Mesothelial cell of epicardium (in vitro differentiated cells): ENCODE measurements around the gene TCHH. TPM values are rescaled to one million over a fixed set of nuclear protein-coding genes. Genes with fewer than 3 reads are reported as not detected.

Source experiments
- DNase-seq, 2 experiments: peaks; one replicate each; pipeline ENCODE4 v3.0.0; 2021; ENCODE audit warnings: low spot score in 2 of 2; ENCODE audit not compliant: unreplicated experiment in 2 of 2
- H3K27ac Mint-ChIP-seq: 2 replicates; pipeline ENCODE4 v1.8.0; 2021; ENCODE audit warnings: mixed read lengths
- H3K27me3 Mint-ChIP-seq: 2 replicates; pipeline ENCODE4 v1.8.0; 2021; ENCODE audit warnings: low read depth, mixed read lengths
- H3K36me3 Mint-ChIP-seq: 2 replicates; pipeline ENCODE4 v1.8.0; 2021; ENCODE audit warnings: mixed read lengths
- H3K4me1 Mint-ChIP-seq: 2 replicates; pipeline ENCODE4 v1.8.0; 2021; ENCODE audit warnings: mixed read lengths
- H3K4me3 Mint-ChIP-seq: 2 replicates; pipeline ENCODE4 v1.8.0; 2021; ENCODE audit warnings: mild to moderate bottlenecking, moderate library complexity, mixed read lengths
- H3K9me3 Mint-ChIP-seq: 2 replicates; pipeline ENCODE4 v1.8.0; 2021; ENCODE audit warnings: mixed read lengths
- CTCF ChIP-seq: fragments of 200-600 bp; sonication (generic); IDR thresholded peaks from one replicate; pipeline ENCODE4 v1.5.0; 2021; ENCODE audit warnings: antibody characterized with exemption; ENCODE audit not compliant: unreplicated experiment
- total RNA-seq: library from RNA; stranded (reverse); gene quantifications from 3 replicates; pipeline ENCODE4 v1.2.1, GENCODE V29; 2021

TCHH gene
- not detected in 3 replicates for total RNA-seq

- Mint-ChIP-seq H3K27ac (no peak within 1 kb of the TSS), H3K36me3 (no peaks in the 10 kb centered on the region), H3K4me1 (no peaks in the 10 kb centered on the region), H3K9me3 (peaks cover 30% of the 10 kb centered on the region), H3K4me3 (no peak within 1 kb of the TSS), H3K27me3 (peaks cover 4% of the 10 kb centered on the region)
- no peak for DNase-seq
- TF ChIP-seq CTCF, result no peak
Measured at GRCh38 chr1:152115344-152115743, at the start of gene TCHH. TSS of gene TCHH (minus strand) at chr1:152115444. CDS start at chr1:152114080, 1,364 bp downstream.

GRCh38 chr1:152164517-152165136, 49.4 kb upstream of the TCHH start:
- no peaks in the 10 kb centered on the region for H3K36me3 Mint-ChIP-seq
- no peaks in the 10 kb centered on the region for H3K4me1 Mint-ChIP-seq
- H3K4me3 Mint-ChIP-seq, result no peak overlapping the region
- peaks cover 79% of the 10 kb centered on the region for H3K9me3 Mint-ChIP-seq
- TF ChIP-seq CTCF, result no peak
- H3K27ac Mint-ChIP-seq, result no peak overlapping the region
- DNase-seq, result no peak
- no peaks in the 10 kb centered on the region for H3K27me3 Mint-ChIP-seq

- Mint-ChIP-seq H3K9me3 (peaks cover 82% of the 10 kb centered on the region), H3K4me1 (no peaks in the 10 kb centered on the region), H3K27ac (no peak overlapping the region), H3K27me3 (no peaks in the 10 kb centered on the region), H3K36me3 (no peaks in the 10 kb centered on the region), H3K4me3 (no peak overlapping the region)
- no peak for DNase-seq
- TF ChIP-seq CTCF, result no peak
Measured at GRCh38 chr1:152162792-152163463, 47.7 kb upstream of the TCHH start.

- no peak for TF ChIP-seq CTCF
- DNase-seq, result no peak
- Mint-ChIP-seq H3K27me3 (no peaks in the 10 kb centered on the region), H3K27ac (no peak overlapping the region), H3K4me3 (no peak overlapping the region), H3K4me1 (no peaks in the 10 kb centered on the region), H3K9me3 (peaks cover 79% of the 10 kb centered on the region), H3K36me3 (no peaks in the 10 kb centered on the region)
Measured at GRCh38 chr1:152160576-152160975, 45.3 kb upstream of the TCHH start.

- no peak for TF ChIP-seq CTCF
- Mint-ChIP-seq H3K27me3 (no peaks in the 10 kb centered on the region), H3K4me1 (no peaks in the 10 kb centered on the region), H3K4me3 (no peak within 1 kb of the TSS), H3K36me3 (no peaks in the 10 kb centered on the region), H3K27ac (no peak within 1 kb of the TSS), H3K9me3 (peaks cover 87% of the 10 kb centered on the region)
- no peak for DNase-seq
Measured at GRCh38 chr1:152159144-152159543, 43.9 kb upstream of the TCHH start, which contains the start of gene RPTN. TSS of gene RPTN (minus strand) at chr1:152159228. CDS start at chr1:152157889, 1,339 bp downstream.
